ENCODE data around the gene SRGAP2. TPM values are rescaled to one million over a fixed set of nuclear protein-coding genes. Genes with fewer than 3 reads are reported as not detected.
A peak's percentile ranks its signal among the peaks of the same experiment; 100 is the strongest.
"Not testable (repeated sequence)": the region's sequence is repeated elsewhere in the genome, so short reads cannot be mapped to it uniquely, and the experiment has no call there.

The SRGAP2 gene
- total RNA-seq, 1 experiment from 2014 or later, result 58.6 TPM

DNA sequence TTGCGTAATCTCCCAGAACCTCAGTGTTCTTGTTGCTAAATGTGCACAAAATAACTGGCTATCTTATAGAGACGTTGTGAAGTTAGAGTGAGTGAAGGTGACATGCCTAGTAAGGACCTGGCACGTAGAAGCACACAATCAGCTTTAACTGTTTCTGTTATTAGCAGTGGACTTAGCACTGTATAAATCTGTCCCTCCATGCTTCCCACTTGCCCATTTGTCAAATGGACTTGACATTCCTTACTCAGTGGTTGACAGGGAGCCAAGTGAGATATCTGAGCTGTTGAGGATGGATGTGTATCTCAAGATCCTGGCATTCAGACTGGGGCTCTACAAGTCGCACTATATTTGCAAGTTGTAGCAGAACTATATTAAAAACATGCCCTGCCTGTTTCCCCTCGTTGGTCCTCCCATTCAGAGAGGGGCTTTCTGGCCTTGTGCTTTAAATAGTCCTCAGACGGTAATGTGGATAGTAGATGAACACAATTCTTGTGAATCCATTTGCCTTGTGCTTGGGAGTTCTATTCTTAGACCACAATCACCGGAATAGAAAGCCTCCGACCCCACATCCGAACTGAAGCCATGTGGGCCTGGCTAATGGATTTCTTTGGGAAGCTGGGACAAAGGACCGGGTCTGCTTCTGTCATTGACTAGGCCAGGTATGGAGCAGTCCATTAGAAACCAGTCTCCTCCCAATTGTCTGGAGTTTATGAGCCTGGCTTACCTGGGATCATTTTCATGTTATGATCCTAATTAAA, 43.0 kb downstream of the SRGAP2 start:
- not testable (repeated sequence) for DNase-seq (ENCODE audit: low read depth)

DNA sequence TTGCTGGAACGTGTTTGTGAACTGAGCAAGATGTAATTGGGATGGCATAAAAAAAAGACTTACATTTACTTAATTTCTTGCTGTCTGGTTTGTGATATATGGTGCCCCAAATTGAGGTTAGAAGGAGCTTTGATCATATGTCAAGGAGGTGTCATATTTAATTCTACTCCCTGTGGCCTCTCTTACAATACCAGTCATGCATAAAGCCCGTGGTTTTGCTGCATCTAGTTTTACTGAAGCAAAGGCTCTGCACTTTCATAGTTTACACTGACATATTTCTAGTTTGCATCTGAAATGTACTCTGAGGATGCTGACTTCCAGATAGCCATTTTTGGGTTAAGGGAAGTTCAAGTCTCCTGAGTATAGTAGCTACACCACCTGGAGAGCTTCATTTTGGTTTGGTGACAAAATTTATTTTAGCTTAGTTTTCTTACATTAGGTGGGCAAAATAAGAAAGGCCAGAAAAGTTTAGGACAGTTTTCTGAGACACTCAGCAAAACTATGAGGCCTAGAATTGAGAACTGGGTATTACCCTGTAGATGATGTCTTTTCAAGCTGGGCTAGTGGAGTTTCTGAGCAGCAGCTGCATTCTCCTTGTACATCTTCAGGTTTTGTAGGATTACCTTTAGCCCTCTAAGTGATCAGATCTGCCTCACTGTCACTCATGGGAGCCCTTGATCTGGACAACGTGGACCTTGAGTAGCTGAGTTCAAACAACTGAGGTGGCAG, 47.8 kb downstream of the SRGAP2 start:
- not testable (repeated sequence) for DNase-seq (ENCODE audit: low read depth)

DNA sequence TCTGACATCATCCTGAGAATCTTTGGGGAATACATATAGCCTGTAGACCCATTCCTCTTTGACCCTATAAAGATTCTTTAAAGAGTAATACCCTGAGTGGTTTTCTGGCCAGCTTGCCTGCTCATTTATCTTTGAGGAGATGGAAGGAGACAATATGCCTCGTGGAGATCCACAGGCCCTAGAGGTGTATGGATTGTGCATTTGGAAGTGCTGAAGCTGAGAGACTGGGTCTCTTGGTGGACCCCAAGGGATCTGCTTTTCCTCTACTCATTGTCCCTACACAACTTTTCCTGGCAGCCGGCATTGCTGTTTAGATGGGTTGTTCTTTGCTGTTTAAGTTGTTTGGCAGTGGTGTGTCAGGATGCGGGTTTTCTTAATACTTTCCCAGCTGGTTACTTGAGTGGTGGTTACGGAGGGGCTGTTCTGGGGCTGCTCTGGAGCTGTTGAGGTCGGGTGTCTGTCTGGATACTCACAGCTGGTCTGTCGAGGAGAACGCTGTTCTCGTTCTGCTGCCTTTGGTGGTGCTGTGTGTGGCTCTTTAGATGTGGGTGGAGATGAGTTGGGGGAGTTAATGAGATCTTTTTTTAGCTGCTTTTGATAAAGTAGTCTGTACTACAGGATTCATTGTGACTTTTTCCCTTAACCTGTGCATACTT, 49.5 kb downstream of the SRGAP2 start:
- DNase-seq (ENCODE audit: low read depth), result peak; percentile 0

Other genes starting within 250 kb of the SRGAP2 start
- 0.10 TPM in 1 of 2 replicates, not detected in the other for gene RAB7B, start 200.1 kb upstream of the SRGAP2 start, total RNA-seq (2014; rRNA removed; shearing (Covaris generic))
- gene CTSE, start 179.6 kb upstream of the SRGAP2 start, total RNA-seq (2014; rRNA removed; shearing (Covaris generic)), result 0.17 and 0.34 TPM in 2 replicates
- not detected in 2 replicates for gene RHEX, start 150.4 kb upstream of the SRGAP2 start, total RNA-seq (2014; rRNA removed; shearing (Covaris generic))
- not detected in 2 replicates for gene AVPR1B, start 86.2 kb upstream of the SRGAP2 start, total RNA-seq (2014; rRNA removed; shearing (Covaris generic))
- 9.0 and 15.0 TPM in 2 replicates for gene FAM72A, start 702 bp upstream of the SRGAP2 start, total RNA-seq (2014; rRNA removed; shearing (Covaris generic))